ENCODE data around the gene VPS13C. TPM values are rescaled to one million over a fixed set of nuclear protein-coding genes. Genes with fewer than 3 reads are reported as not detected.

The VPS13C gene
- total and polyA plus RNA-seq, 2 experiments from 2014 or later = 6.7 to 60.9 TPM

DNA sequence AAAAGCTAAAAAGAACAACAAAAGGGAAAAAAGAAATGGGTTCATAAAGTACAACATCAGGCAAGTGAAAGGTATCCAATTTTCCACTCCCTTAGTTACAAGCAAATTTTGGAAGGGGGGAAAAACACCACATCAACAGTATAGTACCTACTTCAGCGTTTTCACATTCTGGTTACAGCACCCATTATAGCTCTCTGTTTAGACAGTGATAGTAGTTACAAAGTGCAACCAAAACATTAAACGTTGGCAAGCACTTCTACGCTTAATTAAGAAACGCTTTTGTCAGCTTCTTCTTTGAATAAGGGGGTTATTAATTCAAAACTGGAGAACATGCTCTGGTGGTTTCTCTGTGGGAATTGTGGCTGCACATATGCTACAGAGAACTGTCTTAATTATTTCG is 180.2 kb downstream of the VPS13C start:
- no peaks in the 10 kb centered on the region for H3K4me1 ChIP-seq (ENCODE audit: insufficient read depth)
- TF ChIP-seq, protein P1, sequence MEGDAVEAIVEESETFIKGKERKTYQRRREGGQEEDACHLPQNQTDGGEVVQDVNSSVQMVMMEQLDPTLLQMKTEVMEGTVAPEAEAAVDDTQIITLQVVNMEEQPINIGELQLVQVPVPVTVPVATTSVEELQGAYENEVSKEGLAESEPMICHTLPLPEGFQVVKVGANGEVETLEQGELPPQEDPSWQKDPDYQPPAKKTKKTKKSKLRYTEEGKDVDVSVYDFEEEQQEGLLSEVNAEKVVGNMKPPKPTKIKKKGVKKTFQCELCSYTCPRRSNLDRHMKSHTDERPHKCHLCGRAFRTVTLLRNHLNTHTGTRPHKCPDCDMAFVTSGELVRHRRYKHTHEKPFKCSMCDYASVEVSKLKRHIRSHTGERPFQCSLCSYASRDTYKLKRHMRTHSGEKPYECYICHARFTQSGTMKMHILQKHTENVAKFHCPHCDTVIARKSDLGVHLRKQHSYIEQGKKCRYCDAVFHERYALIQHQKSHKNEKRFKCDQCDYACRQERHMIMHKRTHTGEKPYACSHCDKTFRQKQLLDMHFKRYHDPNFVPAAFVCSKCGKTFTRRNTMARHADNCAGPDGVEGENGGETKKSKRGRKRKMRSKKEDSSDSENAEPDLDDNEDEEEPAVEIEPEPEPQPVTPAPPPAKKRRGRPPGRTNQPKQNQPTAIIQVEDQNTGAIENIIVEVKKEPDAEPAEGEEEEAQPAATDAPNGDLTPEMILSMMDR (IDR thresholded peaks at IDR 0.05; ENCODE audit: poor library complexity) = no peak
- no peak for TF ChIP-seq EZH2phosphoT487 (IDR thresholded peaks at IDR 0.05; ENCODE audit: low read depth, severe bottlenecking, unreplicated experiment)
- no peaks in the 10 kb centered on the region for H4K20me1 ChIP-seq (ENCODE audit: insufficient read depth, poor library complexity, severe bottlenecking)
- WGBS (ENCODE audit: low lambda C conversion rate, missing lambda C conversion rate) = 81% methylated on average over 5 of the region's 5 CpGs
- no peaks in the 10 kb centered on the region for H3K79me2 ChIP-seq
- no peak overlapping the region for H3K27ac ChIP-seq
- H3K4me2 ChIP-seq = no peak overlapping the region
- no peaks in the 10 kb centered on the region for H3K36me3 ChIP-seq (replicated peaks; ENCODE audit: insufficient read depth, low read depth)
- no peak for DNase-seq (ENCODE audit: low spot score)
- H3K9me2 ChIP-seq (replicated peaks; ENCODE audit: insufficient read depth) = no peaks in the 10 kb centered on the region
- no peaks in the 10 kb centered on the region for H3K27me3 ChIP-seq
- no peak overlapping the region for H2AFZ ChIP-seq
- H3K4me3 ChIP-seq = no peak overlapping the region
- H3K9me3 ChIP-seq (ENCODE audit: low read depth) = no peaks in the 10 kb centered on the region

DNA sequence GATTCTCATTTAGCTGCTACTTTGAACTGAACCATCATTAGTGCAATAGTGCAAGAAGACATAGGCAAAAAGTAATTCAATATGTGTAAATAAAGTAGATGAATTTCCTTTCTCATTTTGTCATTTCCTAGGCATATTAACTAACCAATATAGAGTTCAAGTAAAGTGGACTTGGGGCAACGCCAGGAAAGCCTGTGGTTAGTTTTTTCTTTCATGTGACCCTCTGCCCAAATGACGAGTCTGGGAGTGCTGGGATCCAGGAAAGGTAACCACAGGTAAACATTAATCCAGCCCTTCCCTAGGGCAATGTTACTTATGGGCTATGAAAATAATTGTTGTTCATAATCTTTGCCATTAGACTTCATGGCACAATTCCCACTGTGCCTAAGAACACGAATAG is 181.0 kb downstream of the VPS13C start:
- H3K4me1 ChIP-seq (ENCODE audit: insufficient read depth) = no peaks in the 10 kb centered on the region

GRCh38 chr15:61871926-61872522 is 188.2 kb downstream of the VPS13C start:
- Histone ChIP-seq H3K27me3 (no peaks in the 10 kb centered on the region), H2AFZ (no peak overlapping the region), H3K36me3 (replicated peaks; ENCODE audit: insufficient read depth, low read depth) (no peaks in the 10 kb centered on the region), H3K9me2 (replicated peaks; ENCODE audit: insufficient read depth) (no peaks in the 10 kb centered on the region), H3K79me2 (no peaks in the 10 kb centered on the region), H3K9me3 (ENCODE audit: low read depth) (no peaks in the 10 kb centered on the region), H4K20me1 (ENCODE audit: insufficient read depth, poor library complexity, severe bottlenecking) (no peaks in the 10 kb centered on the region), H3K4me1 (ENCODE audit: insufficient read depth) (no peaks in the 10 kb centered on the region), H3K4me2 (no peak overlapping the region), H3K27ac (no peak overlapping the region), H3K4me3 (no peak overlapping the region)
- DNase-seq (ENCODE audit: low spot score) = peak; percentile 6
- 93% methylated on average over 1 of the region's 1 CpG for WGBS (ENCODE audit: low lambda C conversion rate, missing lambda C conversion rate)
- TF ChIP-seq, protein P1 (IDR thresholded peaks at IDR 0.05; ENCODE audit: poor library complexity) = peak; percentile 69
- no peak for TF ChIP-seq EZH2 (IDR thresholded peaks at IDR 0.05; ENCODE audit: borderline replicate concordance)

More for the DNA sequence above, 181.0 kb downstream of the VPS13C start:
- no peak overlapping the region for H3K4me2 ChIP-seq
- no peaks in the 10 kb centered on the region for H3K9me2 ChIP-seq (replicated peaks; ENCODE audit: insufficient read depth)
- H4K20me1 ChIP-seq (ENCODE audit: insufficient read depth, poor library complexity, severe bottlenecking) = no peaks in the 10 kb centered on the region
- H2AFZ ChIP-seq = no peak overlapping the region
- TF ChIP-seq, protein P1 (IDR thresholded peaks at IDR 0.05; ENCODE audit: poor library complexity) = no peak
- TF ChIP-seq EZH2phosphoT487 (IDR thresholded peaks at IDR 0.05; ENCODE audit: low read depth, severe bottlenecking, unreplicated experiment) = no peak
- TF ChIP-seq EZH2 (IDR thresholded peaks at IDR 0.05; ENCODE audit: borderline replicate concordance) = no peak
- peak; percentile 13 for DNase-seq (ENCODE audit: low spot score)
- no peak overlapping the region for H3K27ac ChIP-seq
- H3K79me2 ChIP-seq = no peaks in the 10 kb centered on the region
- H3K36me3 ChIP-seq (replicated peaks; ENCODE audit: insufficient read depth, low read depth) = no peaks in the 10 kb centered on the region
- no peak overlapping the region for H3K4me3 ChIP-seq
- H3K27me3 ChIP-seq = no peaks in the 10 kb centered on the region
- 72% methylated on average over 3 of the region's 3 CpGs for WGBS (ENCODE audit: low lambda C conversion rate, missing lambda C conversion rate)
- H3K9me3 ChIP-seq (ENCODE audit: low read depth) = no peaks in the 10 kb centered on the region

GRCh38 chr15:61869656-61870055 is 190.6 kb downstream of the VPS13C start:
- Histone ChIP-seq H3K9me2 (replicated peaks; ENCODE audit: insufficient read depth) (no peaks in the 10 kb centered on the region), H3K27ac (no peak overlapping the region), H3K9me3 (ENCODE audit: low read depth) (no peaks in the 10 kb centered on the region), H3K4me2 (no peak overlapping the region), H3K4me1 (ENCODE audit: insufficient read depth) (no peaks in the 10 kb centered on the region), H3K79me2 (no peaks in the 10 kb centered on the region), H2AFZ (no peak overlapping the region), H4K20me1 (ENCODE audit: insufficient read depth, poor library complexity, severe bottlenecking) (no peaks in the 10 kb centered on the region), H3K27me3 (no peaks in the 10 kb centered on the region), H3K4me3 (no peak overlapping the region), H3K36me3 (replicated peaks; ENCODE audit: insufficient read depth, low read depth) (no peaks in the 10 kb centered on the region)
- no peak for DNase-seq (ENCODE audit: low spot score)
- 98% methylated on average over 3 of the region's 3 CpGs for WGBS (ENCODE audit: low lambda C conversion rate, missing lambda C conversion rate)
- TF ChIP-seq, protein P1 (IDR thresholded peaks at IDR 0.05; ENCODE audit: poor library complexity) = no peak
- no peak for TF ChIP-seq EZH2phosphoT487 (IDR thresholded peaks at IDR 0.05; ENCODE audit: low read depth, severe bottlenecking, unreplicated experiment)
- no peak for TF ChIP-seq EZH2 (IDR thresholded peaks at IDR 0.05; ENCODE audit: borderline replicate concordance)

All from hepatocyte (in vitro differentiated cells).